Measurements from ENCODE around the gene EIF2S1.

- TF ChIP-seq, protein P1, sequence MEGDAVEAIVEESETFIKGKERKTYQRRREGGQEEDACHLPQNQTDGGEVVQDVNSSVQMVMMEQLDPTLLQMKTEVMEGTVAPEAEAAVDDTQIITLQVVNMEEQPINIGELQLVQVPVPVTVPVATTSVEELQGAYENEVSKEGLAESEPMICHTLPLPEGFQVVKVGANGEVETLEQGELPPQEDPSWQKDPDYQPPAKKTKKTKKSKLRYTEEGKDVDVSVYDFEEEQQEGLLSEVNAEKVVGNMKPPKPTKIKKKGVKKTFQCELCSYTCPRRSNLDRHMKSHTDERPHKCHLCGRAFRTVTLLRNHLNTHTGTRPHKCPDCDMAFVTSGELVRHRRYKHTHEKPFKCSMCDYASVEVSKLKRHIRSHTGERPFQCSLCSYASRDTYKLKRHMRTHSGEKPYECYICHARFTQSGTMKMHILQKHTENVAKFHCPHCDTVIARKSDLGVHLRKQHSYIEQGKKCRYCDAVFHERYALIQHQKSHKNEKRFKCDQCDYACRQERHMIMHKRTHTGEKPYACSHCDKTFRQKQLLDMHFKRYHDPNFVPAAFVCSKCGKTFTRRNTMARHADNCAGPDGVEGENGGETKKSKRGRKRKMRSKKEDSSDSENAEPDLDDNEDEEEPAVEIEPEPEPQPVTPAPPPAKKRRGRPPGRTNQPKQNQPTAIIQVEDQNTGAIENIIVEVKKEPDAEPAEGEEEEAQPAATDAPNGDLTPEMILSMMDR (IDR thresholded peaks at IDR 0.05; ENCODE audit: poor library complexity, severe bottlenecking): no peak
- TF ChIP-seq EZH2 (IDR thresholded peaks at IDR 0.05; ENCODE audit: borderline replicate concordance, insufficient read depth, low read length, poor library complexity, severe bottlenecking) (no peak), TAF1 (IDR thresholded peaks at IDR 0.05; ENCODE audit: low read depth) (no peak), POLR2AphosphoS5 (IDR thresholded peaks at IDR 0.05) (no peak), SMC3 (conservative IDR thresholded peaks at IDR 0.05; ENCODE audit: poor library complexity) (no peak), RAD21 (conservative IDR thresholded peaks at IDR 0.05) (no peak), EP300 (conservative IDR thresholded peaks at IDR 0.05; ENCODE audit: poor library complexity, severe bottlenecking) (no peak)
- TF ChIP-seq, protein P2, sequence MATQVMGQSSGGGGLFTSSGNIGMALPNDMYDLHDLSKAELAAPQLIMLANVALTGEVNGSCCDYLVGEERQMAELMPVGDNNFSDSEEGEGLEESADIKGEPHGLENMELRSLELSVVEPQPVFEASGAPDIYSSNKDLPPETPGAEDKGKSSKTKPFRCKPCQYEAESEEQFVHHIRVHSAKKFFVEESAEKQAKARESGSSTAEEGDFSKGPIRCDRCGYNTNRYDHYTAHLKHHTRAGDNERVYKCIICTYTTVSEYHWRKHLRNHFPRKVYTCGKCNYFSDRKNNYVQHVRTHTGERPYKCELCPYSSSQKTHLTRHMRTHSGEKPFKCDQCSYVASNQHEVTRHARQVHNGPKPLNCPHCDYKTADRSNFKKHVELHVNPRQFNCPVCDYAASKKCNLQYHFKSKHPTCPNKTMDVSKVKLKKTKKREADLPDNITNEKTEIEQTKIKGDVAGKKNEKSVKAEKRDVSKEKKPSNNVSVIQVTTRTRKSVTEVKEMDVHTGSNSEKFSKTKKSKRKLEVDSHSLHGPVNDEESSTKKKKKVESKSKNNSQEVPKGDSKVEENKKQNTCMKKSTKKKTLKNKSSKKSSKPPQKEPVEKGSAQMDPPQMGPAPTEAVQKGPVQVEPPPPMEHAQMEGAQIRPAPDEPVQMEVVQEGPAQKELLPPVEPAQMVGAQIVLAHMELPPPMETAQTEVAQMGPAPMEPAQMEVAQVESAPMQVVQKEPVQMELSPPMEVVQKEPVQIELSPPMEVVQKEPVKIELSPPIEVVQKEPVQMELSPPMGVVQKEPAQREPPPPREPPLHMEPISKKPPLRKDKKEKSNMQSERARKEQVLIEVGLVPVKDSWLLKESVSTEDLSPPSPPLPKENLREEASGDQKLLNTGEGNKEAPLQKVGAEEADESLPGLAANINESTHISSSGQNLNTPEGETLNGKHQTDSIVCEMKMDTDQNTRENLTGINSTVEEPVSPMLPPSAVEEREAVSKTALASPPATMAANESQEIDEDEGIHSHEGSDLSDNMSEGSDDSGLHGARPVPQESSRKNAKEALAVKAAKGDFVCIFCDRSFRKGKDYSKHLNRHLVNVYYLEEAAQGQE (IDR thresholded peaks at IDR 0.05; ENCODE audit: borderline replicate concordance): no peak
Observed at GRCh38 chr14:67400434-67400833, 40.3 kb downstream of the EIF2S1 start.
